Cardiac atrium fibroblast (primary cell): ENCODE data around the gene CACNG8. TPM values are rescaled to one million over a fixed set of nuclear protein-coding genes. Genes with fewer than 3 reads are reported as not detected.

Experiments
- total RNA-seq: library from RNA; depleted of rRNA; stranded (reverse); fragments of >200 nt; gene quantifications from 2 replicates; pipeline ENCODE4 v1.2.3, GENCODE V29; 2015

Gene CACNG8
- total RNA-seq: 0.72 and 0.97 TPM in 2 replicates

DNA sequence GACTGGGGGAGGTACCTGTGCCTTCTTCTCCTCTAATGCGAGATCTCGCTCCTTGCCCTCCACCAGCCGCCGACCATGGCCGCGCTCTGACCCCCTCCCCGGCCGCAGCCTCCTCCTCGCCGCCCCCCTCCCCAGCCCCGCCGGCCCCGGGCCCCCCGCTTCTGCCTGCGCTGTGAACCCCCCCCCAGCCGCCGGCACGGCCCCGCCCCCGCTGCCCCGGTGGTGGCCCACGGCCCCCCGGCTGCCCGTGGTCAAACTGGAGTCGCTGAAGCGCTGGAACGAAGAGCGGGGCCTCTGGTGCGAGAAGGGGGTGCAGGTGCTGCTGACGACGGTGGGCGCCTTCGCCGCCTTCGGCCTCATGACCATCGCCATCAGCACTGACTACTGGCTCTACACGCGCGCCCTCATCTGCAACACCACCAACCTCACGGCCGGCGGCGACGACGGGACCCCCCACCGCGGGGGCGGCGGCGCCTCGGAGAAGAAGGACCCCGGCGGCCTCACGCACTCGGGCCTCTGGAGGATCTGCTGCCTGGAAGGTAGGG, at the start of gene CACNG8:
Gene CACNG8 (plus strand): TSS at position 51 of the 545 bp plus-strand sequence.

DNA sequence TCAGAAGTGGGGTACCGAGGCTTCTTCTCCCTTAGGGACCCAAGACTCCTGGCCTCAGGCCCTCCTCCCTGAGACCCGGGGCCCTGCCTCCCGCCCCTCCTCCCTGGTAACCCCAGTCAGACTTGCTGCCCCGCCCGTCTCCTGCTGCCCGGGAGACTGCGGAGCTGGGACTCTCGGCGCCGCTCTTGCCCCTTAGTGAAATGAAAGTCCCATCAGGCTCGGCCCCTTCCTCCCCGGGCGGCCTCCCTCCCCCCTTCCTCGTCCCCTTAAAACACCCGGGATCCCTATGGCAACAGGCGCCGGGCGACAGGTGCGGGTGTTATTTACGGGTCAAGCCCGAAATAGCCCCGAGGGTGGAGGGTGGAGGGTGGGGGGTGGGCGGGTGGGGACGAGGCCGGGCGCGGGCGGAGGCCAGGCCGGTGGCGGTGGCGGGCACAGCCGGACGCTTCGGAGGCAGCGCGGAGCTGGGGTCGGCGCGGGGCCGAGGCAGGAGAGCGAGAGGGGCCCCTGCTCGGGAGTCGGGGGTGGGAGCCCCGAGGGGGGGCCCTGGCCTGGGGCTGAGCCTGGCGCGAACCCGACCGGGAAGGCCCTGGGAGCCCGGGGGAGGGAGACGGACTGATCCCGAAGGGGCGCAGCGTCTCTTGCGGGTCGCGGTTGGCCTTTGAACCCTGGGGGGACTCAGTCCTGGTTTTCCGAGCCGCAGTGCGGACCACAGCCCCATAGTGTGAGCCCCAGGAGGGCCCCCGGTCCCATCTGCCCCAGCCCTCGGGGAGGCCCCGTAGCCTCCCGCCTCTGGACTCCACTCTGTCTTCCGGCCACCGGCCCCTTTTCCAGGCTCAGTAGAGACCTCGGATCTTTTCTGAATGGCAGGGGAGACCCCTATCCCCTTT, 28.7 kb downstream of the CACNG8 start, which contains the start of gene CACNG6:
Gene CACNG6 (plus strand): TSS at position 414 of the 890 bp plus-strand sequence. CDS start 1,241 bp downstream, outside the sequence.

Other genes with a start within 250 kb of the CACNG8 start
- gene NLRP12, start 138.6 kb upstream of the CACNG8 start, total RNA-seq: 0.32 TPM in 1 of 2 replicates, not detected in the other
- 107 and 148 TPM in 2 replicates for gene MYADM, start 95.1 kb upstream of the CACNG8 start, total RNA-seq
- 0.49 TPM in 1 of 2 replicates, not detected in the other for gene PRKCG, start 80.7 kb upstream of the CACNG8 start, total RNA-seq
- gene CACNG7, start 53.7 kb upstream of the CACNG8 start, total RNA-seq: 6.3 and 11.3 TPM in 2 replicates
- 0.16 and 0.72 TPM in 2 replicates for gene CACNG6, start 28.7 kb downstream of the CACNG8 start, total RNA-seq
- gene VSTM1, start 101.0 kb downstream of the CACNG8 start, total RNA-seq: not detected in 2 replicates
- not detected in 2 replicates for gene TARM1, start 118.4 kb downstream of the CACNG8 start, total RNA-seq
- 0.49 and 2.0 TPM in 2 replicates for gene OSCAR, start 137.9 kb downstream of the CACNG8 start, total RNA-seq
- gene NDUFA3, start 139.9 kb downstream of the CACNG8 start, total RNA-seq: 13.4 and 40.8 TPM in 2 replicates
- 13.9 and 22.2 TPM in 2 replicates for gene TFPT, start 152.7 kb downstream of the CACNG8 start, total RNA-seq
- 50.2 and 52.7 TPM in 2 replicates for gene PRPF31, start 152.8 kb downstream of the CACNG8 start, total RNA-seq
- 15.5 and 20.4 TPM in 2 replicates for gene CNOT3, start 174.8 kb downstream of the CACNG8 start, total RNA-seq
- 3.4 and 4.5 TPM in 2 replicates for gene LENG1, start 196.8 kb downstream of the CACNG8 start, total RNA-seq
- 0.32 and 0.90 TPM in 2 replicates for gene TMC4, start 210.2 kb downstream of the CACNG8 start, total RNA-seq
- gene MBOAT7, start 226.6 kb downstream of the CACNG8 start, total RNA-seq: 98.8 and 123 TPM in 2 replicates
- 82.1 and 116 TPM in 2 replicates for gene TSEN34, start 228.4 kb downstream of the CACNG8 start, total RNA-seq
- gene RPS9, start 237.9 kb downstream of the CACNG8 start, total RNA-seq: 2,181 and 2,831 TPM in 2 replicates